ENCODE data around the gene RBM34.

The RBM34 gene

DNA sequence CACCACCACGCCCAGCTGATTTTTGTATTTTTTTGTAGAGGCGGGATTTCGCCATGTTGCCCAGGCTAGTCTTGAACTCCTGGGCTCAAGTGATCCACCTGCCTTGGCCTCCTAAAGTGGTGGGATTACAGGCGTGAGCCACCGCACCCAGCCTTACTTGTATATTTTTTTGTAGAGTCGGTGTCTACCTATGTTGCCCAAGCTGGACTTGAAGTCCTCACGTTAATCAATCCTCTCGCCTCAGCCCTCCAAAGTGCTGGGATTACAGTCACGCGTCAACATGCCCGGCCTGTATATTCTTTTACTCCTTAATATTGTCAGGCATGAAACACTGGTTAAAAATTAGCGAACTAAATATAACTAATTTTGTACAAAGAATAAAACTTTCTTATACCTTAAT is 26.9 kb downstream of the RBM34 start:
- ChIA-PET POLR2A (interaction anchor here (0.6 to 1.3 kb wide), 2 partner anchors 194 to 321 kb away, joined by 3 read pairs; partner anchors contain the start of genes ARID4B and GGPS1), CTCF (no interaction called here)
- TF ChIP-seq L3MBTL2 (conservative IDR thresholded peaks at IDR 0.05): no peak
- no peak for TF ChIP-seq HDGF (IDR thresholded peaks at IDR 0.05; ENCODE audit: borderline replicate concordance)
- no peak for TF ChIP-seq SUZ12 (IDR thresholded peaks at IDR 0.05)
- TF ChIP-seq FOXM1 (IDR thresholded peaks at IDR 0.05; ENCODE audit: borderline replicate concordance): no peak
- no peak for DNase-seq (ENCODE audit: extremely low spot score)

DNA sequence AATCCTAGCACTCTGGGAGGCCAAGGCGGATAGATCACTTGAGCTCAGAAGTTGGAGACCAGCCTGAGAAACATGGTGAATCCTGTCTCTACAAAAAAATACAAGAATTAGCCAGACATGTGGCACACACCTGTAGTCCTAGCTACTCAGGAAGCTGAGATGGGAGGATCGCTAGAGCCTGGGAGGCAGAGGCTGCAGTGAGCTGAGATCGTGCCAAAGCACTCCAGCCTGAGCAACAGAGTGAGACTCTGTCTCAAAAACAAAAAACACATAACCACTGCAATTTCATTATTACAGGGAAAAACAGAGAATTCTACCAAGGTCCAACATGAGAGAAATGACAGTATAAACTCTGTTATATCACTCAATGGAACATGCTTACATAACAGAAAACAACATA is 28.0 kb downstream of the RBM34 start:
- ChIA-PET CTCF (no interaction called here), POLR2A (interaction anchor here (1.3 kb wide), 1 partner anchor 28 kb away, joined by 10 read pairs; the partner anchor contains the start of gene RBM34)
- DNase-seq (ENCODE audit: extremely low spot score): no peak
- no peak for TF ChIP-seq NFRKB (IDR thresholded peaks at IDR 0.05)
- no peak for TF ChIP-seq ARNT (IDR thresholded peaks at IDR 0.05)
- no peak for TF ChIP-seq FOXK2 (IDR thresholded peaks at IDR 0.05)
- TF ChIP-seq FOXA1 (IDR thresholded peaks at IDR 0.05): no peak
- TF ChIP-seq HDGF (IDR thresholded peaks at IDR 0.05; ENCODE audit: borderline replicate concordance): no peak
- TF ChIP-seq ZNF384 (IDR thresholded peaks at IDR 0.05): no peak

DNA sequence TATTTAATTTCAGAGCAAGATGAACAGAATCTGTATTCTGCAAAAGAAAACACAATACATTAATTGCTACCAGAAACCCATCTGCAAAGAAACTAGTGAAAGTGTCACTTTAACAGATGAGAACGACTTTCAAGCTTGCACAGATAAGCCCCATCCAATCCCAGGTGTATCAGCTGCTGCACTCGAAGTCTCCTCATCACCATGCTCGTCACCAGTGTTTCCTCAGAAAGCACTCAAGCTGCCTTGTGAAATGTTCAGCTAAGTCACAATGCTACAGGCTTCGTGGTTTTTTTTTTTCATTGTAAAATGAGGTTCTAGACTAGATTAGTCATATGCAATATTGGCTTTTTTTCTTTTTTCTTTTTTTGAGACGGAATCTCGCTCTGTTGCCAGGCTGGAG is 29.1 kb downstream of the RBM34 start:
- DNase-seq (ENCODE audit: extremely low spot score): no peak
- CTCF ChIA-PET: interaction anchor here (0.8 kb wide), 1 partner anchor 641 kb away, joined by 3 read pairs; no protein-coding TSS in a partner anchor
- POLR2A ChIA-PET: no interaction called here
- TF ChIP-seq ARNT (IDR thresholded peaks at IDR 0.05): no peak
- no peak for TF ChIP-seq FOXK2 (IDR thresholded peaks at IDR 0.05)
- TF ChIP-seq, protein P1, sequence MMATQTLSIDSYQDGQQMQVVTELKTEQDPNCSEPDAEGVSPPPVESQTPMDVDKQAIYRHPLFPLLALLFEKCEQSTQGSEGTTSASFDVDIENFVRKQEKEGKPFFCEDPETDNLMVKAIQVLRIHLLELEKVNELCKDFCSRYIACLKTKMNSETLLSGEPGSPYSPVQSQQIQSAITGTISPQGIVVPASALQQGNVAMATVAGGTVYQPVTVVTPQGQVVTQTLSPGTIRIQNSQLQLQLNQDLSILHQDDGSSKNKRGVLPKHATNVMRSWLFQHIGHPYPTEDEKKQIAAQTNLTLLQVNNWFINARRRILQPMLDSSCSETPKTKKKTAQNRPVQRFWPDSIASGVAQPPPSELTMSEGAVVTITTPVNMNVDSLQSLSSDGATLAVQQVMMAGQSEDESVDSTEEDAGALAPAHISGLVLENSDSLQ (IDR thresholded peaks at IDR 0.05): no peak
- TF ChIP-seq HDGF (IDR thresholded peaks at IDR 0.05; ENCODE audit: borderline replicate concordance): no peak
- no peak for TF ChIP-seq ELF4 (IDR thresholded peaks at IDR 0.05)
- TF ChIP-seq L3MBTL2 (conservative IDR thresholded peaks at IDR 0.05): no peak
- TF ChIP-seq FOXA1 (IDR thresholded peaks at IDR 0.05): no peak
- no peak for TF ChIP-seq TARDBP (IDR thresholded peaks at IDR 0.05)

DNA sequence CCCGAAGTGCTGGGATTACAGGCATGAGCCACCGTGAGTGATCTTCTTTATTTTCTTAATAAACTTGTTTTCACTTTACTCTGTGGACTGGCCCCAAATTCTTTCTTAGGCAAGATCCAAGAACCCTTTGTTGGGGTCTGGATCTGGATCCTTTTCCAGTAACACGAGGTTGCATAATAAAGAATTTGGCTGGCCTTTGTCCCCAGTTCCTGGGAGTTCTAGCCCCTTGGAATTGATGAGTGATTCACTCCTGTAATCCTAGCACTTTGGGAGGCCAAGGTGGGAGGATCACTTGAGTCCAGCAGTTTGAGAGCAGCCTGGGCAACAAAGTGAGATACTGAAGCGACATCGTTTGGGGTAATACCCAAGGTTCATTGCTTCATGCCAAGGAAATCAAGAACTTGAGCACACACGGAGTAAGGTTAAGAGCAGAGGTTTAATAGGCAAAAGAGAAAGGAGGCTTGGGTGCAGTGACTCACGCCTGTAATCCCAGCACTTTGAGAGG is 30.2 kb downstream of the RBM34 start:
- ChIA-PET POLR2A (interaction anchor here (4.2 kb wide), 1 partner anchor 8 kb away, joined by 22 read pairs; no protein-coding TSS in a partner anchor), CTCF (interaction anchor here (0.7 kb wide), 1 partner anchor 504 kb away, joined by 13 read pairs; no protein-coding TSS in a partner anchor)
- DNase-seq (ENCODE audit: extremely low spot score): no peak
- TF ChIP-seq, protein P1 (IDR thresholded peaks at IDR 0.05): no peak
- TF ChIP-seq CTBP1 (IDR thresholded peaks at IDR 0.05; ENCODE audit: borderline replicate concordance) (no peak), FOXK2 (IDR thresholded peaks at IDR 0.05) (no peak), BHLHE40 (IDR thresholded peaks at IDR 0.05; ENCODE audit: borderline replicate concordance) (no peak), LEF1 (IDR thresholded peaks at IDR 0.05; ENCODE audit: borderline replicate concordance) (no peak), NFRKB (IDR thresholded peaks at IDR 0.05) (no peak), ELF4 (IDR thresholded peaks at IDR 0.05) (no peak), ARNT (IDR thresholded peaks at IDR 0.05) (no peak), SP1 (IDR thresholded peaks at IDR 0.05) (no peak), HDGF (IDR thresholded peaks at IDR 0.05; ENCODE audit: borderline replicate concordance) (no peak), FOXM1 (IDR thresholded peaks at IDR 0.05; ENCODE audit: borderline replicate concordance) (no peak), FOXA1 (IDR thresholded peaks at IDR 0.05) (no peak), TARDBP (IDR thresholded peaks at IDR 0.05) (no peak), SUZ12 (IDR thresholded peaks at IDR 0.05) (no peak), ZNF384 (IDR thresholded peaks at IDR 0.05) (no peak), L3MBTL2 (conservative IDR thresholded peaks at IDR 0.05) (no peak)

DNA sequence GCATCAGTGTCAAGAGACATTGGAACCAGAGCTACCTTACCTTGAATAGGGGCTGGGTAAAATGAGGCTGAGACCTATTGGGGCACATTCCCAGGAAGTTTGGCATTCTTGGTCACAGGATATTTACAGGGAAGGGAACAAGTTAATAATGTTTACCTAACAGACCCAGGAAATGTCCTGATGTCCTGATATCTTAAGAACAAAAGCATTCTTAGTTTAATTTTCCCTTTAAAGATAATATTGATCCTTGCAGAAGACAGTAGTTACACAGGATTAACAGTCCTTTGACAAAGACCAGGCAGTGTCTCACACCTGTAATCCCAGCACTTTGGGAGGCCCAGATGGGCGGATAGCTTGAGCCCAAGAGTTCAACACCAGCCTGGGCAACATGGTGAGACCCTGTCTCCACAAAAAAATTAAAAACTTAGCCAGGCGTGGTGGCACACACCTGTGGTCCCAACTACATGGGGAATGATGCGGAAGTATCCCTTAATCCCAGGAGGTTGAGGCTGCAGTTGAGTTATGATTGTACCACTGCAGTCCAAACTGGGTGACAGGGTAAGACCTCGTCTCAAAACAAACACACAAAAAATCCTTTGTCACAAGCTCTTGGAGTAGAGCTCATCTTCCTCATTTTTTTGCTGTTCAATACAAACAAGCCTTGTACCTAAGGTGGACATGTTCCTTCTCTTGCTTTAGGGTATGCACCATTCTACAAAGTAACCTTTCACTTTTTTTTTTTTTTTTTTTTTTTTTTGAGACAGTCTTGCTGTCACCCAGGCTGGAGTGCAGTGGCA is 31.1 kb downstream of the RBM34 start:
- CTCF ChIA-PET: interaction anchor here (0.7 kb wide), 1 partner anchor 504 kb away, joined by 13 read pairs; no protein-coding TSS in a partner anchor
- TF ChIP-seq FOXM1 (IDR thresholded peaks at IDR 0.05; ENCODE audit: borderline replicate concordance): no peak
- no peak for TF ChIP-seq LEF1 (IDR thresholded peaks at IDR 0.05; ENCODE audit: borderline replicate concordance)
- TF ChIP-seq L3MBTL2 (conservative IDR thresholded peaks at IDR 0.05): no peak
- TF ChIP-seq CTBP1 (IDR thresholded peaks at IDR 0.05; ENCODE audit: borderline replicate concordance): no peak
- TF ChIP-seq SUZ12 (IDR thresholded peaks at IDR 0.05): no peak
- no peak for TF ChIP-seq FOXA1 (IDR thresholded peaks at IDR 0.05)
- TF ChIP-seq ELF4 (IDR thresholded peaks at IDR 0.05): no peak
- no peak for TF ChIP-seq NFRKB (IDR thresholded peaks at IDR 0.05)
- no peak for TF ChIP-seq SP1 (IDR thresholded peaks at IDR 0.05)
- POLR2A ChIA-PET: interaction anchor here (0.8 to 4.2 kb wide), 4 partner anchors 9 to 375 kb away, joined by 3 to 27 read pairs (median 14); partner anchors contain the start of genes B3GALNT2 and RBM34
- no peak for DNase-seq (ENCODE audit: extremely low spot score)

DNA sequence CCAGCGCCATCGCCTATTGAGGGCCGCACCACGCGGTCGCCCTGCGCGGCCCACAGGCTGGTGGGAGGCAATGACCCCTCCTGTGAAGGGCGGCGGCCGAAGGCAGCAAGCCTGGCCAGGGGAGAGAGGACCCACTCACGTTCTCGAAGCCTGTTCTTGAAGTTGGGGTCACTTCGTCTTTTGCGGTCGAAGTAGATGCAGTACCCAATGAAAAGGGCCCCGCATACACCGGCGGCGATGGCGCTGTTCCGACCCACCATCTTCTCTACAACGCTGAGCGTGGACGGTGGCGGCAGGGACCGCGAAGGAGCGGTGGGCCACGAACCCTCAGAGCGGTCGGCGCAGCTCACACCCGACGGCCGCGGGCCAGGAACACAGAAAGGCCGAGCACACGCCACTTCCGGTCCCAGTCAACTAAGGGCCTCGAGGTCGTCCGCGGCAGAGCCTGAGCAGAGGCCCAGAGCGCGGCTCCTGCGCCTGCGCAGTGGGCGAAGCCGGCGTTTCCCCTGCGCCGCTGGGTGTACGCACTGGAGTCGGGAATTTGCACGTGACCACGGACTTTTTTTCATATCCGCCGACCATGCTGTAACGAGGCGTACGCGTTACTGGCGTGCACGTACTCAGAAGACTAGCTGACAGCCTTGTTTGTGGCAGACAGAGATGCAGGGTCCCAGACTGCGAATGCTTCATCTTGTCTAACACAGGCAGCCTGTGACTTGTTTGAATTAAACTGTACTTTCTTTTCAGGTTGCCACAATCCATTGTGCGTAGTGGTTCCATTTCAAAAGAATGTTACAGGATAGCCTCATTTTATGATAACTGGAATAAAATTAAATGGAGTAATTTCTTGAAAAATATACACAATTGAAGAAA is 32.4 kb downstream of the RBM34 start, which contains the start of gene TOMM20:
TSS of gene TOMM20 (minus strand) at position 382 of the 873 bp plus-strand sequence. CDS start at position 260, 122 bp downstream.
- TF ChIP-seq FOXA1 (IDR thresholded peaks at IDR 0.05) (no peak), NFRKB (IDR thresholded peaks at IDR 0.05) (no peak), HDGF (IDR thresholded peaks at IDR 0.05; ENCODE audit: borderline replicate concordance) (no peak), ZNF384 (IDR thresholded peaks at IDR 0.05) (peak; percentile 97), ELF4 (IDR thresholded peaks at IDR 0.05) (peak; percentile 97), SP1 (IDR thresholded peaks at IDR 0.05) (no peak), L3MBTL2 (conservative IDR thresholded peaks at IDR 0.05) (peak; percentile 81), FOXK2 (IDR thresholded peaks at IDR 0.05) (no peak), LEF1 (IDR thresholded peaks at IDR 0.05; ENCODE audit: borderline replicate concordance) (peak; percentile 46; the same call in 1 of the 2 replicates), TARDBP (IDR thresholded peaks at IDR 0.05) (no peak)
- TF ChIP-seq, protein P1 (IDR thresholded peaks at IDR 0.05): peak; percentile 84
- POLR2A ChIA-PET: interaction anchor here (0.5 to 4.2 kb wide), 9 partner anchors 10 to 517 kb away, joined by 3 to 27 read pairs (median 3); partner anchors contain the start of genes ARID4B, B3GALNT2, GGPS1 and RBM34
- CTCF ChIA-PET: no interaction called here
- peak; percentile 100 for DNase-seq (ENCODE audit: extremely low spot score)
